Activated effector memory CD4-positive, alpha-beta T cell treated with anti-CD3 and anti-CD28 coated beads, Interleukin-2, amount 50 U/mL, for 16 hours (primary cell): ENCODE data around the gene RNF207.

Source experiments
- DNase-seq: peaks from one replicate; pipeline ENCODE4 v3.0.0-alpha.2; 2020

Gene RNF207

GRCh38 chr1:6174621-6175410, 31.1 kb upstream of the RNF207 start:
- DNase-seq: no peak

DNA sequence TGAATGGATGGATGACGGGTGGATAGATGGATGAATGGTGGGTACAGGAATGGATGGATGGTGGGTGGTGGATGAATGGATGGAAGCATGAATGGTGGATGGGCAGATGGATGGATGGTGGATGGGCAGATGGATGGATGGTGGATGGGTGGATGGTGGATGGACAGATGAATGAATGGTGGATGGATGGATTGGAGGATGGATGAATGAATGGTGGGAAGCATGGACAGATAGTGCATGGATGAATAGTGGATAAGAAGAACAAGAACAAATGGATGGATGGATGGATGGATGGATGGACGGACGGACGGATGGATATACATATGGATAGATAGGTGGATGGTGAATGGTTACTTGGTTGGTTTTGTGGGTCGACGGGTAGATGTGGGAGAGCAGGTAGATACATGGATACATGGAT, 30.5 kb upstream of the RNF207 start:
- DNase-seq: no peak

- no peak for DNase-seq
These were observed 29.1 kb upstream of the RNF207 start for GRCh38 chr1:6176779-6177178.

GRCh38 chr1:6177681-6178380, 28.1 kb upstream of the RNF207 start:
- no peak for DNase-seq

GRCh38 chr1:6178751-6179563, 27.0 kb upstream of the RNF207 start:
- no peak for DNase-seq

- no peak for DNase-seq
These were observed 26.2 kb upstream of the RNF207 start for GRCh38 chr1:6179564-6180175.

DNA sequence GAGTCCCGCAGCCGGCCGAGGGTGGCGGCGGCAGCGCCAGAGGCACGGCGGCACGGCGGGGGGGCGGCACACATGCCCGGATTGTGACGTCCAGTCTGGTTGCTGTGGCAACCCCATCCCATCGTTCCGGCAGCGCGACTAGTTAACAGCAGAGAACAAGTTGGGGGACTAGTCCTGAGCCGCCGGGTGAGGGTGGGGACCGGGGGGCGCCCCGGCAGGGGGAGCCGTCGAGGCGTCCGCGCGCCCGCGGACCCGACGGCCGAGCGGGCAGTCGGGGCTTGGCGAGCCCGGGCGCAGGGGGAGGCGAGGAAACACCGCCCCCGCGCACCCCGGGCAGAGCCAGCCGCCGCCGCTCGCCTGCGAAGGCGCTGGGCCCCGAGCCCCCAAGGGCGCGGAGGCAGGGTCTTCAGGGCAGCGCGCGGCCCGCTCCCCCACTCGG, 25.6 kb upstream of the RNF207 start, which contains the start of gene CHD5:
Gene CHD5 (minus strand): TSS at position 54 of the 439 bp plus-strand sequence. CDS start 298 bp downstream, outside the sequence.
- DNase-seq: no peak

DNA sequence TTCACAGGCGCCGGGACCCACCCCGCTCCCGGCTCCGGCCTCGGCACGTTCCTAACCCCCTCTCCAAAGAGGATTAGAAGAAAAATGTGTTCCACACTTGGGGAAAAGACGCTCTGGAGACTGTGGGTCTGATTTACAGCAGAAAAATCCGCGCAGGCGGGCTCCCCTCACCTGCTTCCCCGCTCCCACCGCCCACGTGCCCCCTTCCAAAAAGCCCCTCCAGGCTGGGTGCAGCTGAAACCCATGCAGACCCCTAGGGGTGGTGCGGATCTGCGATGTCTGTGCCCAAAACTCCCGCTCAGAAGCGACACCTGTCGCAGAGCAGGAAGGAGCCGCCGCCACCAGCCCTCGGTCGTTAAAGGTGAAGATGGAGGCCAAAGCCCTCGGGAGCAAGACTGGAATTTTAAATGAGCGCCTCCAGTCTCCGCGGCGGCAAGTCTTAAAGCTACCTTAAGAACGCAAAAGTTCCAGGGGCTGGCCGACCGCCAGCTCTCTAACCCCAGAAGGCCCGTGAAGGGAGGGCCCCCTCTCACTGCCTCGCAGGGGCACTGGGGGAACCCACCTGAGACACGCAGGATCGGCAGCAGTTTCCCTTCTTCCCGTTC, 25.1 kb upstream of the RNF207 start:
- no peak for DNase-seq

- DNase-seq: no peak
These were observed 24.6 kb upstream of the RNF207 start for GRCh38 chr1:6181347-6181770.

DNA sequence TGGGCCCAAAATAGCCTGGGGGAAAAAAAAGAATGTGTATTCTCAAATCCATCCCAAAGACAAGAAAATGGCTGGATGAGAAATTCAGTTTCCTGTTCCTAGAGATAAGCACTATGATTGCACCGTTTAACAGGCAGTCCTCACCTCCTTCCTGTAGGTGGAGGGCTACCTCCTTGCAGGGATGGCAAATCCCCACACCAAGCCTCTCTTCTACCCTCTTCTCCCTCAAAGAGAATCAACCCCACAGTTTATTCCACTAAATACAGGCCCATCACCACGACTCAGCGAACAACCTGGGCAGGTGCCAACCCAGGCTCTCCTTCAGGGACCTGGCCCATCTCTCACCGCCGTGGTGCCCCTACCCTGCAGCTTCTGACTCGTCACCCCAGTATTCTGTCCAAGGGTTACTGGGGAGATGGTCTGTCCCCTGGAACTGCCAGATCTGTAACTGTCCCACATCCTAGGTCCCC, 22.4 kb upstream of the RNF207 start:
- no peak for DNase-seq

DNA sequence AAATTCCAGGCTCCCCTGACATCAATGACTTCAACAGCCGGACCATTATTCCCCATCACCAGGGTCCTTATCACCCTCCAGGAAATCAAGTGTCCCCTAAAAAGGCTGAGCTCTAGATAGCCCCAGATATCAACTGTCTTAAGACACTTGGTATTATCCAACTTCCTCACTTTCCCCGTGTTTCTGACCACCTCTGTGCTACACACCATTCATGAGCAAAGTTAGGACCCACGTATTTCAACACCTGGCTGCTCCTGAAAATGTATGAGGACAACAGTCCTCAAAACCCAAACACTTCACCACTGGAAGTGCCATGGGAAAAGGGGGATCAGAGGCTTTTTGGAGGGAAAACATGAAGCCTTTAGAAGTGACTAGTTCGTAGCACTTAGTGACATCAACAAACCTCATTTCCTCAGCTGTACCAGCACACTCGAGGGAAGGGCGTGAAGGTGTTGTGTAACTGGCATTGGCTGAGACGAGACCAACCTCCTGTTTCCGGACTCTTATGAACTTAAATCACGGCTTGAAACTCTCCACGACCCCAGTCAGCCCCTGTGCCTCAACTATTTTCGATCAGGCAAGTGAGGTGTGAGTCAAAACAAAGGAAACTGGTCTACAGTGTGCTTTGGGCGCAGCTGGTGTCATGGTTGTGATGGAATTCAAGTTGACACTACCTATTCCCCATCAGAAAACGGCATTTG, 21.7 kb upstream of the RNF207 start:
- no peak for DNase-seq

DNA sequence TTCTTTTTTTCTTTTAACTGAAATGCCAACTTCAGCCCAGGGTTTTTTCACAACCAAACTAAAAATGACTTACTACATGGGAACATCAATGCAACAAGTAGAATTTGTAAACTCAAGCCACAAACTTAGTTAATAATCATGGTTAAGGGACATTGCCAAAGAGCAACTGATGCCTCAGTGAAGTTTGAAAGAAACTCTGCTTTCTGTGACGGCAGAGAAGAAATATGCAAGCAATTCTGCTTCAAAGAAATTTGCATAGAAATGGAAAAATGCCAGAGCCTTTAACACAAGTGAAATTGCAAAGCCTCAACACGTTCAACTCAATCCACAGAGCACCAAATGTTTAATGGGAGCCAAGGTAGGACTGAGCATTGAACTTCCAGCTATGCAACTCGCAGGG, 20.8 kb upstream of the RNF207 start:
- DNase-seq: no peak

DNA sequence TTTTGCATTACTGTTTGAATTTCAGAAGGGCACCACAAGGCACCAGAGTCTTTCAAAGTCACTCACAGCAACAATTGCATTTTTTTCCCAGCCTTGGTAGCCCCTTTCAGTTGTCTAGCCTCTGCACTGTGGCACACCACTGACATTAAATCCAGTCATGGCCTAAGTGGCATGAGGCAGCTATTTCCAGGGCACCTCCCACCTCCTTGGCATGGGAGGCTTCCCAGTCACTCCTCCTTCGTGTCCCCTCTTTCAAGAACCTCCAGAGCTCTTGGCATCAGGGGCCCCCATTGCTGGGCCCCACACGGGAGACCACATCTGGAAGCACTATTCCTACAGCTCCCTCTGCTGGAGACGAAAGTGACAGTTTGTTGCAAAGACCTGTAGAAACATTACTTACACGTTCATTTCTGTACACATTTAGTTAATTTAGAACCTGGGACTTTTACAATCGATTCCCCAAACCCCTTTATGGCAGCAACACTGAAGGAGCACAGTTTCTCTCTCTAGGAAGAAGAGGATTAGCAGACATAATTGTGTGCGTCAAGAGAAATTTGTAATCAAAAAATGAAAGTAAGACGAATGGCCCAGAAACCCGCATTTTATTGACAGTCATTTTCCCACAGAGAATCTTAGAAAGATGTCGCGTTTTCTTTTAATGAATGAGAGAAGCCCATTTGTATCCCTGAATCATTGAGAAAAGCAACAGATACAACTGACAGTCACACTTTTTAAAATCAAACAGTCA, 20.1 kb upstream of the RNF207 start:
- no peak for DNase-seq

- DNase-seq: no peak
These were observed 17.5 kb upstream of the RNF207 start for GRCh38 chr1:6188466-6188865.

DNA sequence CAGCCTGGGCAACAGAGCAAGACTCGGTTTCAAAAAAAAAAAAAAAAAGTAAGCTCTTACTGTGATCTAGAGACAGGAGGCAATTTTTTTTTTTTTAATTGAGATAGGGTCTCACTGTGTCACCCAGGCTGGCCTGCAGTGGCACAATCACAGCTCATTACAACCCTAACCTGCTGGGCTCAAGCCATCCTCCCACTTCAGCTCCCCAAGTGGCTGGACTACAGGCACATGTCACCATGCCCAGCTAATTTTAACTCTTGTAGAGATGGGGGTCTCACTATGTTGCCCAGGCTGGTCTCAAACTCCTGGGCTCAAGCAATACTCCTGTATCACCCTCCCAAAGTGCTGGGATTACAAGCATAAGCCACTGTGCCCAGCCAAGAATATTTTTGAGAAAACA, 14.0 kb upstream of the RNF207 start:
- no peak for DNase-seq

GRCh38 chr1:6197746-6198427, 8.0 kb upstream of the RNF207 start:
- DNase-seq: no peak

DNA sequence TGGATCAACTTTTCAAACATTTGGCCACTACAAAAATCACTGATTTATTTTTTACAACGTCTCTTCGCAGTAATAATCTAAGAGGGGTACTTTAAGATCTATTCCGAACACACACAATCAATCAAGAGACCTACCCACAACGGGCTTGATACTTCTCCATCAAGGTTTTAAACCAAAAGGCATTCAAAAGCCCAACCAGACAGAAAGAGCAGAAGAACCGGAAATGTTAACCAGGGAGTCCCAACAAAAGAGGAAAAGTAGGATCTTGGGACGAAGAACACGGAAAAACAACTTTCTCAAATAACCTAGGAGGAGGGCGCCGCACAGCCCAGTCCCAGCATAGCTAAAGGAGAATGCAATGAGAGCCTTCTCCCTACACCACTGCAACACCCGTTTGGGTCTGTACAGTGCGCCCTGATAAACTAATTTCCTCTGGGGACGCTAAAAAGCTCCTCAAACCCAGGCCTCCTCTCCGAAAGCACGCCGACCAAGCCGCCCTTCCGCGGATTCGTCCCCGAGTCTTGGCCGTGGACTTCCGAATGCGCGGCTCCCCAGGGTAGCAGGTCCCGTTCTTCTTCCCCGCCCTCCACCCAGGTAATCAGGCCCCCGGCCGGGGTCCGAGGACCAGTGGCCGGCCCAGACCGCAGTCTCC, 7.1 kb upstream of the RNF207 start:
- DNase-seq: peak; percentile 77

- DNase-seq: peak; percentile 99
These were observed 6.4 kb upstream of the RNF207 start, which contains the start of gene RPL22 for GRCh38 chr1:6199298-6200187. RPL22 (minus strand) TSS chr1:6199595; CDS start chr1:6199573, 22 bp downstream.
